GM19099 (cell line): ENCODE results near the gene URB1.

ENCODE experiments used
- POLR2A ChIP-seq: IDR thresholded peaks from 3 replicates; pipeline ENCODE4 v1.6.1; 2011; ENCODE audit warnings: low read depth; ENCODE audit not compliant: insufficient read length; ENCODE audit errors: extremely low read depth

The URB1 gene

GRCh38 chr21:32276671-32277070 lies 116.1 kb downstream of the URB1 start:
- TF ChIP-seq POLR2A, result no peak

GRCh38 chr21:32270748-32271147 lies 122.1 kb downstream of the URB1 start:
- TF ChIP-seq POLR2A, result no peak

DNA sequence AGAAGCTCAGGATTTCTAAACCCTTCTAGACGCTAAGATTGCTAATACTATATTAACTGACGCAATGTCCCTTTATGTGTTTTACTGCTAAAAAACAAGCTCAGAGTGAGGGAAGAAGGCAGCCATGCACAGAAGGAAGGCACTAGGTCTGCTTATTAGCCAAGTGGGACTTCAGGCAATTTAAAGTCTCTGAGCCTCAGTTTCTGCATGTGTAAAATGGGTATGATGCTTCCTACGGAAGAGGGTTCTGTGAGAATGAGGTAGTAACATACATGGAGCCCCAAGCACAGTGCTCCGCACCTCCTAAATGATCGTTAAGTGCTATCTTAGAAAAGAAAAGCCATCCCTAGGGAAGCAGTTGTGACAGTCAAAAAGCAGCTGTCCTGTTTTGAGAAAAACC lies 130.9 kb downstream of the URB1 start:
- no peak for TF ChIP-seq POLR2A
